HUDEP-2 (cell line): Measurements from ENCODE around the gene SCYL1.

ENCODE experiments used
- DNase-seq, 76 experiments: peaks; one replicate each; lab custom pipeline; 2025; ENCODE audit not compliant: unreplicated experiment in 76 of 76; lab: John Stamatoyannopoulos, UW

SCYL1 gene

DNA sequence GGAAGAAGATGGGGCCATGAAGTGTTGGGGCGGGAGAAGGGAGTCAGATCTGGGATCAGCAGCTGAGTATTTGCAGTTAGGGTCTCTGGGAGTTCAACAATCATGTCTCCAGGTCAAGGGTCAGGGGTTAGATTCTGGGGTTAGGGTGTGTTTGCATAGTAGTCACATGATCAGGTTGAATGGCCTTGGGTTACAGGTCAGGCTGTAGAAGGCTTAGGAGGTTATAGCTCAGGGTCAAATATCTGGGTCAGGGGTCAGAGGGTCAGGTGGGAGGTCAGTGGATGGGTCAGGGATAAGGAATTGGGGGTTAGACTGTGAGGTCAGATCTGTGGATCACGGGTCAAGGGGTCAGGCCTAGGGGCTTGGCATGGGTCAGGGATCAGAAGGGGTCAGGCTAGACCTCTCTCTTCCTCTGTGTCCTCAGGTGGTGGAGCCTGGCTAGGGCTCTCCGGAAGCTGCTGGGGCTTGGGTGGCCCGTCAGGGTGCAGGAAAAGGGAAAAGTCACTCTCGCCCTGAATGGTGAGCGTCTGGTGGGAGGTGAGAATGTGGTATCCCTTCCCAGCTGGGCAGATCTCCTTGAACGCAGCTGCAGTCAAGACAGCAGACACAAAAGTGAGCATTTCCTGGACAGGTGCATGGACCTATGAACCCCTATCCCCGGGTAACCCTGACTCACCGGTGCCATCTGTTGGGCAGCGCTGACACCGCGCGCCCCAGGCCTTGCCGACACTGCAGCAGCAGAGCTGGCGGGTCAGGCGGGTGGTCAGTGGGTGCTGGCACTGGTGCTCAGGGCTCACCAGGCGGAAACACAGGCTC lies 26.9 kb downstream of the SCYL1 start:
- DNase-seq = peak in 56 of 76 experiments; percentile 2 to 77 (median 41)

DNA sequence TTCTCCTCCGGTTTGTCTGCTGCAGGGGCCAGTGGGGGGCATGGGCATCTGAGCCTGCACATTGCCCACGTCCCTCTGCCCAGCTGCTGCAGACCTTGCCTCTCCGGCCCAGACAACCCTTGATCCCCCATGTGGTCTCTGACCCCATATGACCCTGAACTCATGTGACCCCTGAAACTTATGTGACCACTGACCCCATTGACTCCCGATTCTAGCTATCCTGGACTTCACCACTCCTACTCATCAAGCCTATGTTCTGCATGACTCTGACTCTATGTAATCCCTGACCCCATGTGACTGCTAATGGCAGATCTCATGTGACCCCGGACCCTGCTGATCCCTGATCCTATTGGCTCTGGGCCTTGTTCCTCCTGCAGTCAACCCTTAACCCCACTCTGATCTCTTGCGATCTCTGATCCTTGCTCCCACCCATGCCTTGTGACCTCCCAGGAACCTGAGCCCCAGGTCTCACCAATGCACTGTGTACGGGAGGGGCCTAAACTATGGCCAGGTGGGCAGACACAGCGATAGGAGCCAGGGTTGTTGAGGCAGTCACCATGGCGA lies 27.6 kb downstream of the SCYL1 start:
- DNase-seq = peak in 1 of 76 experiments; percentile 12

DNA sequence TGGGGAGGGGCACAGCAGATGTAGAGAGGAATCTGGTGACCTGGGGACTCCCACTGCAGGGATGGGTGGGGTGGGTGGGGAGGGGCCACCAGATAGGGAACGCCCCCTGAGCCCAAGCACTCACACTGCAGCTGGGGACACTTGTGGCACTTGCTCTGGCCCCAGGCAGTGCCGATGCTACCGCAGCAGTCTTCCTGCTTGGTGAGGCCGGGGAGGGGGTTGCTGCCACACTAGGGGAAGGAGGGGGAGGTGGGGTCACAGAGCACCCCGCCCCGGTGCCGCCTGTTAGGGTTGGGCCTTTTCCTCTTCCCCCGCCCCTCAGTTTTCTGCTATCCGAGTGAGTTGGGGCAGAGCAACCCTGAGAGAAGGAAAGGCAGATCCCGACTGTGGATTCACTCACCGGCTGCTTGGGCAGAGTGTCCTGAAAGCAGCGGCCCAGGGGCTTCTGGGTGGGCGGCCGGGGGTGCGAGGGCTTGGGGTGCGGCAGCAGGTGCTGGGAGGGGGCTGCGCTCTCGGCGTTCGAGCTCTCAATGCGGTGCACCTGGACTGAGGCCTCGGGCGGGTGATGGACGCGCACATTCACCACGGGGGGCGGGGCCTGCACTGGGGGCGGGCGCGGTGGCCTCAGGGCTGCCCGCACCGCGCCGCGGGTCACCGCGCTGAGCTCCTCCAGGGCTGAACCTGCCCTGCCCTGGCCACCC lies 28.6 kb downstream of the SCYL1 start:
- DNase-seq = peak in 61 of 76 experiments; percentile 16 to 72 (median 46)

DNA sequence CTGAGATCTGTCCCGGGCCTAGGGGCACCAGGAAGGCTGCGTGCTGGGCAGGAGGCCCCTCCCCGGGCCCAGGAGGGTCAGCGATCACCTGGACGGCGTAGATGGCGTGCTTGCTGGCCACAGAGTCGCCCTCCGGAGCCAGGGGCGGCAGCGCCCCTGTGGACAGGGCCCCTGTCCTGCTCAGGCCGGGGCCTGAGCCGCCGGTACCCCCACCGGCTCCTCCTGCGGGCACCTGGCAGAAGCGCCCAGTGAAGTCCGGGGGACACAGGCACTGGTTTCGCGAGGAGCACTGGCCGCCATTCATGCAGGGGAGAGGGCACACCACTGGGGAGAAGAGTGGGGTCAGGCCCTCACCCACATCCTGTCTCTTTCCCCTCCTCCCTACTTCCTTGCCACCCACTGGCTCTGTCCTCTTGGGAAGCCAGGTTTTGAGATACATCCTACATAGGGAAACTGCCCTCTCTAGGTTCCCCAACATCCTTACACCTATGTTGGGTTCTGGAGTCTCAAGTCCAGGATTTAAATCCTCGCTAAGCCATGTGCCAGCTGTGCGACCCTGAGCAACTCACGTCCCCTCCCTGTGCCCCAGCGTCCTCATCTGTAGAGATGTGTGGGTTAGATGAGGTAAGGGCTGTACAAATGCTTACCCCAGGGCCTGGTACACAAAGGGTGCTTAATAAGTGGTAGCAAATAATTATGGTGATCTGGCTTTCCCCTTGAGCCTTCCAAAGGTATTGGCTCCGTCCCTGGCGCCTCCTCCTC lies 29.4 kb downstream of the SCYL1 start:
- no peak for DNase-seq

DNA sequence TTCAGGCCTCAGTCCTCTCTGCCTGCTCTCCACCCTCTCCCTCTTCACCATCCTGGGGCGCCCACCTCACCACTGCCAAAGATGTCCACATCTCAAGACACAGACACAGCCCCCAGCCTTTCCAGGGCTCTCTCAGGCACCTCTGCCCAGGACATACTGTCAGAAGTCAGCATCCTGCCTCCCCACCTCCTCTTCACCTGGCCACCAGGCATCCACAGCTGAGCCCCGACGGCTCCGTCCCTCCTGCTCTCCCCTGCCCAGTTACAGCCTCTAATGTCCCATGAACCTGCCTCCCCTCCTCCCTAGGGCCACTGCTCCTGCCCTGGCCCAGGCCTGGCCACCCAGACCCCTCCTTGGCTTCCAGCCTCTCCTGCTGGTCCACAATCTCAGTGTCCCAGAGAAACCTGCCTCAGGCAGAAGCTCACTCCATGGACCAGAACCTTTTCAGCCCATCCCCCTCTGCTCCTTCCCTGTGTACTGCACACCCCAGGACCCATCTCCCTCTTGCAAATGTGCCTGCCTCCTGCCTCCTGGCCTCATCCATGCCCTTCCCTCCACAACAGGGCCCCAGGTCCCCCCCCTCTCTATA lies 30.1 kb downstream of the SCYL1 start:
- no peak for DNase-seq

- peak in 40 of 76 experiments; percentile 1 to 76 (median 32) for DNase-seq
Measured at GRCh38 chr11:65555693-65556231, 30.9 kb downstream of the SCYL1 start.

DNA sequence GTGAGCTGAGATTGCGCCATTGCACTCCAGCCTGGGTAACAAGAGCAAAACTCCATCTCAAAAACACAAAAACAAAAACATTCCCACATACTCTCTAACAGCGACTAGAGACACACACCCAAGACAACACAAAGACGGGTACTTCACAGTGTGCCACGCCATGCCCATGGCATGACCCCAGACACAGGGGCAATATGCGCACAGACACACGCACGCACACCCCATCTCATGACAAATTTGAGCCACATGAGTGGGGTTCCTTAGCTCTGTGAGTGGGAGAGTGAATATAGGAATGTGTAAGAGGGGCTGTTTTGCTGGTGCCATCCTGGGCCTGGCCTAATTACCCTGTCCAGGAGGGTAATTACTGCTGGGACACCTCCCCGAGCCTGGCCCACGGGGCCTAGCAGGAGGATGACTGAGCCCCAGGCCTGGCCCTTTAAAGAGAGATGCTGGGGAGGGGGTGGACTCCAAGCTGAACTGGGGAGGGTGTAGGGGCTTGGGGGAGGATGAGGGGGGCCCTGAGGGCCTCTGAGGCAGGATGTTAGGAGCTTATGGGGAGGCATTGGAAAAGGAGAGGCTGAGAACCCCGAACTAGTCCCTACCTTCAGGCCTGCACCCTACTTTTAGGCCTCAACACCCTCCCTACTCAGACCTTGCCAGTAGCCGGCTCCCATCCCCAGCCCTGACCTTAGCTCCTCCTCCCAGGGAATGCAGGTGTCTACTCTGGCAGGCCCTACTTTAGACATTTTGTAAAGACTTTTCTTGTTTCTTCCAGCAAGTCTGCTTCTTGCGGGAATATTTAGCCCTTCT lies 31.8 kb downstream of the SCYL1 start:
- DNase-seq = no peak

- no peak for DNase-seq
Measured at GRCh38 chr11:65557280-65558001, 32.6 kb downstream of the SCYL1 start.

GRCh38 chr11:65558002-65558929 lies 33.4 kb downstream of the SCYL1 start, which contains the start of gene LTBP3:
Gene LTBP3 (minus strand): TSS chr11:65558359. CDS start chr11:65557959, 400 bp downstream.
- DNase-seq = peak in 50 of 76 experiments; percentile 3 to 62 (median 36)

DNA sequence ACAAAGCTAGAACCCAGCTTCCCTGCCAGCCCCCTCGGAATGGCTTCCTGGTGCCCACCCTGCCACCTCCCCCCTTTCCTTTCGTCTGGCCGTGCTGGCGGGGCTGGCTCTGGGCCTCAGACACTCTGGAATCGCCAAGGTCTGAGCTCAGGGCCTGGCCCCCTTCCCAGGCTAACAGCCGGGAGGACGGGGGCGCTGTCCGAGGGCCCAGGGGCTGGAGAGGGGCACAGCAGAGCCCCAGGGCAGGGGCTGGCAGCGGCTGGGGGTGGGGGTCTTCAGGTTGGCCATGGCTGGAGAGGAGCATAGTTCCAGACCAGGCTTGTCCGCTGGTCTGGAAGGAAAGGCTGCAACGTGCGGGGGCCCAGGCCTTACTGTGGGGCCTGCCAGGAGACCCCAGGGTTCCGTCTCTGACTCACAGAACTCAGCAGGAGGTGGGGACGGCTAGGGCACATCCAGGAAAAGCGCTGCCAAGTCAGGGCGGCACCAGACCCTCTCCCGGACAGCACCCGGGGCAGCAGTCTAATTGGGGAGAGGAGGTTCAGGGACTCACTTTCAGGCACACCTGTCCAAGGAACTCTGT lies 34.1 kb downstream of the SCYL1 start:
- no peak for DNase-seq

GRCh38 chr11:65559535-65559934 lies 34.7 kb downstream of the SCYL1 start:
- DNase-seq = no peak

- peak in 24 of 76 experiments; percentile 3 to 59 (median 20) for DNase-seq
Measured at GRCh38 chr11:65559951-65560537, 35.2 kb downstream of the SCYL1 start.

DNA sequence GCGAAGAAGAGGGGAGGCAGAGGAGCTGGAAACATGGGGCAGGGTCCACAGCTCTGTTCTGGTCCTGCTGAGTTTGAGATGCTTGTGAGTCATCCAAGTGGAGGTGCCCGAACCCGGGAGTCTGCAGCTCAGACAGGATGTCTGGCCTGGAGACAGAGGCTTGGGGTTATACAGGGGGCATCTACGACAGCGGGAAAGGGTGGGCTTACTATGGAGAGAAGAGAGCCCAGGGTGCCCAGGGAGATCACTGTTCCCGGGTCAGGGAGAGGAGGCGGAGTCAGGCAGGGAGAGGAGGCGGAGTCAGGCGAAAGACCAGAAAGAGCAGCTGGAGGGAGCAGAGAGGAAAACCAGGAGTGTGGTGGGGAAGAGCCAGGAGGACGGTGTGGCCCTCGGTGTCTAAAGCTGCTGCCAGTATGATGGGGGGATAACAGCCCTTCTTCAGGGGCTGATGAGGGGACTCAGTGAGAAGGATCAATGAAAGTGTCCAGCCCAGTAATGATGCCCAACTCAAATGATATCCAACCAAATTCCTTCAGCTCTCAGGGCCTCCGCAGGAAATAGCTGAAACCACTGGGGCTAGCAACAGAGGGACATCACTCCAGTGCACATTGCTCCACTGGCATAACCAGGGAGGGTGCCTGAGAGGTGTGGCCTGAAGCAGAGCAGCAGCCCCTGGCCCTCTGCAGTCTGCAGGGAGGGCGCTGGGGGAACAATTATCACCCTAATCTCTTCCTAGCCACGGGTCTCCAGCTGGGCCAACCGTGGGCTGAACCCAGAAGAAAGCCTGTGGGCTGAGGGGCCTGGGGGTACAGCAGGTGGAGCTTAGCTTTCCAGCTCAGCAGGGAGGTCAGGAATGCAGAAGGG lies 35.9 kb downstream of the SCYL1 start:
- no peak for DNase-seq

- no peak for DNase-seq
Measured at GRCh38 chr11:65562020-65562419, 37.1 kb downstream of the SCYL1 start.

DNA sequence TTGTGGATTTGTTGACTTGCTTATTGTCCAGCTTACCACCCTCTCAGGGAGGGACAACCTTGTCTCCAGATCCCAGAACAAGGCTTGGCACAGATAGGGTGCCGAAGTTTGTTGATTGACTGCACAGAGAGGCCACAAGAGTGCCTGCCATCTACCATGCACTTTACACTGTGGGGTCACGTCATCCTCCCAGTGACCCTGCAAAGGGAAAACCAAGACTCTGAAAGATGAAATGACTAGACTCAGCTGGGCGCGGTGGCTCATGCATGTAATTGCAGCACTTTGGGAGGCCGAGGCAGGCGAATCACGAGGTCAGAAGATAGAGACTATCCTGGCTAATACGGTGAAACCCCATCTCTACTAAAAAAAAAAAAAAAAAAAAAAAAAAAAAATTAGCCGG lies 37.9 kb downstream of the SCYL1 start:
- no peak for DNase-seq

DNA sequence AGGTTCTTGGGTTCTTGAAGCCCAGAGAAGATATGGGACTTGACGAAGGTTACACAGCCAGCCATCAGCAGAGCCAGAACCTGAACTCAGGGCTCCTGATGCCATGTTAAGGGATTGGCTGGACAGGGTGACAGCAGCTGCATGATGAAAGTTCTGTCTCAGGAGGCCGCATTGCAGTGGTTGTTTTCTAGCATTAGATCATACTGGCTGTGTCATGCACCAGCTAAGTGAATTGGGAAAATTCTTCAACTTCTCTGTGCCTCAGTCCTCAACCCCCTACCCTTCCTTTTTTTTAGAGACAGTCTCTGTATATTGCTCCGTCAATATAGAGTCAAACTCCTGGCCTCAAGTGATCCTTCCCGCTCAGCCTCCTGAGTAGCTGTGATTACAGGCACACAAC lies 38.7 kb downstream of the SCYL1 start:
- no peak for DNase-seq
